Activated naive CD8-positive, alpha-beta T cell treated with anti-CD3 and anti-CD28 coated beads, Interleukin-2, amount 50 U/mL, for 24 hours (primary cell): ENCODE measurements around the gene ERCC6.

Source experiments
- ATAC-seq: fragments of 150-1000 bp; cut with Tn5 transposase; one replicate; pipeline ENCODE4 v1.10.0; 2021
- DNase-seq: peaks from one replicate; pipeline ENCODE4 v3.0.0; 2021
- H3K27ac Mint-ChIP-seq: one replicate; pipeline ENCODE4 v1.8.0; 2021; ENCODE audit warnings: mild to moderate bottlenecking, mixed read lengths
- H3K27me3 Mint-ChIP-seq: one replicate; pipeline ENCODE4 v1.8.0; 2021; ENCODE audit warnings: mixed read lengths
- H3K36me3 Mint-ChIP-seq: one replicate; pipeline ENCODE4 v1.8.0; 2021; ENCODE audit warnings: low read depth, mixed read lengths
- H3K4me1 Mint-ChIP-seq: one replicate; pipeline ENCODE4 v1.8.0; 2021; ENCODE audit warnings: mixed read lengths
- H3K4me3 Mint-ChIP-seq: one replicate; pipeline ENCODE4 v1.8.0; 2021; ENCODE audit warnings: mild to moderate bottlenecking, moderate library complexity, mixed read lengths
- H3K9me3 Mint-ChIP-seq: one replicate; pipeline ENCODE4 v1.8.0; 2021; ENCODE audit warnings: mixed read lengths

ERCC6 gene

DNA sequence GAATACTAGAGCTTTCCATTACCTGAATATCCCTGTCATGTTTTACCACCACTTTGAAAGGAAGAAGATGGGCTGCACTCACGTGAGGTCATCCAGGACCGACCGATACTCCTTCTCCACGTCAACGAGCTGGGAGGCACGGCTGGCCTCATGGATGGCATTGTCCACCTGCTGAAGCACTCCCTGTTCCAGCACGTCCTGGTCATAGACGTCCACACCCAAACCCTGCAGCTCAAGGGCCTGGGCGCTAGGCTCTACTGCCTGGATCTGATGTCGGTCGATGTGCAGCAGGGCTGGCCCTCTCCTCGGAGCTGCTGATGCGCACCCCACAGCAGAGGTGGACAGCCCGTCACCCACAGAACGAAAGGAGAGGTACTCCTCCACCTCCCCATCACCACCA lies 6.5 kb downstream of the ERCC6 start:
- DNase-seq = no peak
- Mint-ChIP-seq H3K9me3 (no peaks in the 10 kb centered on the region), H3K27me3 (no peaks in the 10 kb centered on the region), H3K36me3 (peaks cover 27% of the 10 kb centered on the region), H3K4me3 (no peak overlapping the region), H3K27ac (no peak overlapping the region), H3K4me1 (peaks cover 27% of the 10 kb centered on the region)
- ATAC-seq = no peak

DNA sequence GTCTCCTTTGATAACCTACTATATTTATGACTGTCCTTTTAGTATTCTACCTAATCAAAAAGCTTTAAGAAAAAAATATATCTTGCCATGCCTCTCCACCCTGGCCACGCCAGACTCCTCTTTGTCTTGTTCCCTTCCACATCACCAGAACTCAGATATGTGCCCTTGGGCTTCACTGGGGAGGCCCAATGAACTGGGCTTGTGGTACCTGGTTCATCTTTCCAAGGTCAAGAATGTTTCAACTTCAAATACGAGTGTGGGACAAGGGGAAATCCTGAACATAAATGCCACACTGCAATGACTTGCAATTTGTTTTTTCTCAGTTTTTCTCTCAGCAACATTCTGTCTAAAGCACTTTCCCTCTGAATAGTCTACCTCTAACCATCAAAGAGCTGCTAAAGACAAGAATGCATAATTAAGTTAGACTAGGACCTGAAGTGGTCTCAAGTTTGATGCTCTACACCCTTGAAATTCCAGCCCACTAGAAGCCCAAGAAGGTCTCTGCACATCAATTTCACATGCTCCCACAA lies 9.9 kb downstream of the ERCC6 start:
- Mint-ChIP-seq H3K4me3 (no peak overlapping the region), H3K9me3 (no peaks in the 10 kb centered on the region), H3K27ac (no peak overlapping the region), H3K27me3 (no peaks in the 10 kb centered on the region), H3K4me1 (peaks cover 10% of the 10 kb centered on the region), H3K36me3 (peaks cover 49% of the 10 kb centered on the region)
- ATAC-seq (peak; percentile 28), DNase-seq (no peak)

DNA sequence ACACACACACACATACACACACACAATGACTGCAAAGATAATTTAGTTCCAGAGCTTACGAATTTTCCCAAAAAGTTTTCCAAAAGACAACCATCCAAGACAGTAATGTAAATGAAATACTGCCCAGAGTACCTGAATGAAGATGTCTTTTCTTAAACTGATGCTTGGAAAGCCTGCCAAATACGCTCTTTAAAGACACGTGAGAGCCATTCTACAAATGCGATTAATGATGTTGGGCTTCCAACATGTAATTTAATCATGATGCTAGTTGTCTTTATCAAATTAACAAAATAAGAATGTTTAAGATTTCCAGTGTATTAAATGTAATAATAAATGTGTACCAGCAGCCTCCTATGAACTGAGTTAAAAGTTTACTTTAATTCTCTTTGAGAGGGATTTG lies 11.1 kb downstream of the ERCC6 start:
- Mint-ChIP-seq H3K27me3 (no peaks in the 10 kb centered on the region), H3K27ac (no peak overlapping the region), H3K4me3 (no peak overlapping the region), H3K36me3 (peaks cover 51% of the 10 kb centered on the region), H3K9me3 (no peaks in the 10 kb centered on the region), H3K4me1 (peaks cover 10% of the 10 kb centered on the region)
- ATAC-seq (no peak), DNase-seq (no peak)

DNA sequence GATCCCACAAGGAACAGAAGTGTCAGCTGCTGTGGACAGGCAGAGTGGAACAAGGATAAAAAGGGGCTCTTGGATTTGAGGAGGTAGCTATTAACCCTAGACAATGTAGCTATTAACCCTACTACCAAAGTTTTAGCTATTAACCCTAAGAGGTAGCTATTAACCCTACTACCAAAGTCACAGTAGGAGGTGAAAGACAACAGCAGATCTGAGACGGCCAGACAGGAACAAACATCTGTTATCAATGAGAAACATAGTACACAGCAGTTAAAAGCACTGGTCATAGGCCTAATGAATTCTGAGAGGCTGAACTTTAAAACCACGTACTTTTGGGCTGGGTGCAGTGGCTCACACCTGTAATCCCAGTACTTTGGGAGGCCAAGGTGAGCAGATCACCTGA lies 11.9 kb downstream of the ERCC6 start:
- ATAC-seq (no peak), DNase-seq (no peak)
- Mint-ChIP-seq H3K9me3 (no peaks in the 10 kb centered on the region), H3K27ac (no peak overlapping the region), H3K27me3 (no peaks in the 10 kb centered on the region), H3K36me3 (peaks cover 45% of the 10 kb centered on the region), H3K4me1 (peaks cover 7% of the 10 kb centered on the region), H3K4me3 (no peak overlapping the region)

DNA sequence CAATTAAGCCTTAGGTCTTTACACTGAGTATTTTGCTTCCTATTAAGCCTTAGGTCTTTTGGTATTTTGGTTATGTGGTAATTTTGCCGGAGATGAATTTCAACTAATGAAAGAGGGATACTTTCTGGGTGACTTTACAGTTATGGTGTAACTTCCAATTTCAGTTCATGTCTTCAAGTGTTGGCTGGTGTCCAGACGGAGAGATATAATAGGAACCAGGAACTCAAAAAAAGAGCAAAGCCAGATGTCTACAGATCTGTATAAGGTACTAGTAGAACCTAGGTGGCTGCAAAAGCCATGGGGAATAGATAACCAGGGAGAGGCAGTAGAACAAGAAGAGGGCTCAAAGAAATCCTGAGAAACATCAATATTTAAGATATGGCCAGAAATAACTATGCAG lies 12.3 kb downstream of the ERCC6 start:
- Mint-ChIP-seq H3K4me1 (peaks cover 7% of the 10 kb centered on the region), H3K27ac (no peak overlapping the region), H3K36me3 (peaks cover 42% of the 10 kb centered on the region), H3K4me3 (no peak overlapping the region), H3K27me3 (no peaks in the 10 kb centered on the region), H3K9me3 (no peaks in the 10 kb centered on the region)
- ATAC-seq = no peak
- no peak for DNase-seq

GRCh38 chr10:49524496-49524895 lies 14.4 kb downstream of the ERCC6 start:
- Mint-ChIP-seq H3K4me3 (no peak overlapping the region), H3K36me3 (peaks cover 38% of the 10 kb centered on the region), H3K4me1 (peaks cover 6% of the 10 kb centered on the region), H3K27me3 (no peaks in the 10 kb centered on the region), H3K9me3 (no peaks in the 10 kb centered on the region), H3K27ac (no peak overlapping the region)
- no peak for DNase-seq
- ATAC-seq = no peak

DNA sequence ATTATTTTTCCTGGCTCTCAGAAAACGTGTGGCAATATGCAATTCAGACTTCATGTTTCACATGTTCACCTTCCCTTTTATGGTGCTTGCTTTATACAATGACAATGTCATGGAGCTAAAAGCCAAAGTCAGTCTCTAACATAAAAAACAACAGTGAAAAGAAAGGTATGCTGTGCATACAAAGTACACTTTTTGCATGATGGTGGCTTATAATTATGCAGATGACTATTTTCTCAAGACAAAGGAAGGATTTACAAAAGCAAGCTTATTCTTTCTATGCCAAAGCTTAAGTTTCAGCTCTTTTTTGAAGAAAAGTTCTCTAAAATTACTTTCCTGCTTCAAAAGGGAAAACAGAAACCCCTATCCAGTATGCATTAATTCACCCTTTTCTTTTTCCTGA lies 15.6 kb downstream of the ERCC6 start:
- Mint-ChIP-seq H3K27me3 (no peaks in the 10 kb centered on the region), H3K4me1 (no peaks in the 10 kb centered on the region), H3K27ac (no peak overlapping the region), H3K36me3 (peaks cover 37% of the 10 kb centered on the region), H3K9me3 (no peaks in the 10 kb centered on the region), H3K4me3 (no peak overlapping the region)
- no peak for ATAC-seq
- no peak for DNase-seq

- Mint-ChIP-seq H3K36me3 (peaks cover 30% of the 10 kb centered on the region), H3K4me1 (no peaks in the 10 kb centered on the region), H3K4me3 (no peak overlapping the region), H3K27ac (no peak overlapping the region), H3K9me3 (no peaks in the 10 kb centered on the region), H3K27me3 (no peaks in the 10 kb centered on the region)
- DNase-seq = no peak
- ATAC-seq = no peak
These were observed 17.9 kb downstream of the ERCC6 start for GRCh38 chr10:49521062-49521461.

- Mint-ChIP-seq H3K9me3 (no peaks in the 10 kb centered on the region), H3K4me1 (no peaks in the 10 kb centered on the region), H3K27me3 (no peaks in the 10 kb centered on the region), H3K36me3 (peaks cover 24% of the 10 kb centered on the region), H3K27ac (no peak overlapping the region), H3K4me3 (no peak overlapping the region)
- no peak for DNase-seq
- ATAC-seq = no peak
These were observed 18.7 kb downstream of the ERCC6 start for GRCh38 chr10:49520122-49520775.

- H3K36me3 Mint-ChIP-seq = peaks cover 21% of the 10 kb centered on the region
- H3K4me1 Mint-ChIP-seq = no peaks in the 10 kb centered on the region
- no peaks in the 10 kb centered on the region for H3K9me3 Mint-ChIP-seq
- DNase-seq (no peak), ATAC-seq (peak; percentile 33)
- no peak overlapping the region for H3K4me3 Mint-ChIP-seq
- H3K27ac Mint-ChIP-seq = no peak overlapping the region
- no peaks in the 10 kb centered on the region for H3K27me3 Mint-ChIP-seq
These were observed 19.2 kb downstream of the ERCC6 start for GRCh38 chr10:49519717-49520116.

DNA sequence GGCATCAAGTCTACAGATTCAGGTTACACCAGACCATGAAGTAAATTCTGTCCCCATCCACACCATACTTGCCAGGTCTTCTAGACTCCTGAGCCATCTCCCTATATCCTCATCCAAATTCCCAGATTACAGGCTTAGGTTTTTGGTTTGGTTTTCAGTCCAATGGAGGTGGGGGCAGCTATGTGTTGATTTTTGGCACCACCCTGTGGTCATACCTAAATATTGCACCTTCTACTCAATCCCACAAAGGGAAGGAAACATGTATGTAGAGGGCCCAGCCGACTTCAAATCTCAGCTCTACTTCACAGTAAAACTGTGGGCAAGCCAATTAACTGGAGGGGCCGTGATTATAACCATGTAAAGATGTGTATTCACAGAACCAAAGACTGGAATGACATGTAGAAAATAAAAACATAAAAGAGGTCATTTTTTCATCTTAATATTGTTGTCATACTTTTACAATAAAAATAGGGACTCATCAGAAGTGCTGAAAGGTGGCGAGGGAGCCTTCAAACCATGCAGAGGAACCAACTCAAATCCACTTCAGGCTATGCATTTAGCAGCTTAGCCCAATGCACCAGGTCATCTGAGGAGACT lies 19.8 kb downstream of the ERCC6 start:
- DNase-seq (peak; percentile 22), ATAC-seq (no peak)
- Mint-ChIP-seq H3K27me3 (no peaks in the 10 kb centered on the region), H3K36me3 (peaks cover 15% of the 10 kb centered on the region), H3K9me3 (no peaks in the 10 kb centered on the region), H3K4me1 (no peaks in the 10 kb centered on the region), H3K4me3 (no peak overlapping the region), H3K27ac (no peak overlapping the region)

GRCh38 chr10:49518566-49518965 lies 20.4 kb downstream of the ERCC6 start:
- no peak overlapping the region for H3K4me3 Mint-ChIP-seq
- no peak for DNase-seq
- no peak overlapping the region for H3K27ac Mint-ChIP-seq
- H3K27me3 Mint-ChIP-seq = peaks cover 2% of the 10 kb centered on the region
- H3K4me1 Mint-ChIP-seq = no peaks in the 10 kb centered on the region
- peaks cover 12% of the 10 kb centered on the region for H3K36me3 Mint-ChIP-seq
- H3K9me3 Mint-ChIP-seq = no peaks in the 10 kb centered on the region
- ATAC-seq = no peak

GRCh38 chr10:49516216-49516970 lies 22.5 kb downstream of the ERCC6 start:
- Mint-ChIP-seq H3K36me3 (peaks cover 11% of the 10 kb centered on the region), H3K27ac (no peak overlapping the region), H3K27me3 (peaks cover 2% of the 10 kb centered on the region), H3K4me3 (no peak overlapping the region), H3K9me3 (no peaks in the 10 kb centered on the region), H3K4me1 (no peaks in the 10 kb centered on the region)
- DNase-seq (no peak), ATAC-seq (no peak)

DNA sequence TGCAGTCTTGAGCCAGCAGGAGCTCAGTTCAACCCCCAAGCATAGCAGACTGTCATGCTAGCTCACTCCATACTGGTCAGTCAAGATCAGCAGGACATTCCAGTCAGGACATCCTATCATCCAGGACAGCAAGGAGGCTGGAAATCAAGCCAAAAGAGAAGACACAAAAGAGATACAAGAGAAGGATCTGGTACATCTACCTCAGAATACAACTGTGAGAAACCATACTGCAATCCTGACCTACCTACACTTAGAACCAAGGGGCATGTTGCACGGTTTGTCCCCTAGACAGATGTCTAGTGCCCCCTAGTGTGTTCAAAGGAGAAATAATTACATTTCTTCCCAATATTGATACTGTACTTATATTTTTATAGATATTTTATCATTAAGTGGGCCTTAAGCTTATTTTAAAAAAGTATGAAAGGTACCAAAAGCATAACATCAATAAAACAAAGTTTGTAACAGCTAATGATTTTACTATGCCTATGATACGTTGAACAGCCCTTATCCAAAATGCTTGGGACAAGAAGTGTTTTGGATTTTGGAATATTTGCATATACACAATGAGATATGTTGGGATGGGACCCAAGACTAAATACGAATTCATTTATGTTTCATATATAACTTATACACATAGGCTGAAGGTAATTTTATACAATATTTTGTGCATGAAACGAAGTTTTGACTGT lies 26.7 kb downstream of the ERCC6 start:
- Mint-ChIP-seq H3K27ac (no peak overlapping the region), H3K4me3 (no peak overlapping the region), H3K27me3 (peaks cover 10% of the 10 kb centered on the region), H3K36me3 (peaks cover 10% of the 10 kb centered on the region), H3K4me1 (peaks cover 21% of the 10 kb centered on the region), H3K9me3 (no peaks in the 10 kb centered on the region)
- peak; percentile 64 for ATAC-seq
- DNase-seq = no peak
